Neuronal stem cell (in vitro differentiated cells): ENCODE measurements around the gene DNAJB2.

ENCODE experiments used
- DNase-seq: peaks from one replicate; pipeline ENCODE4 v3.0.0-alpha.2; 2013; ENCODE audit warnings: low spot score
- H2AFZ ChIP-seq: one replicate; pipeline ENCODE4 v1.6.1; 2013; ENCODE audit warnings: mild to moderate bottlenecking, low read length, inconsistent platforms
- H2AK5ac ChIP-seq: 2 replicates; pipeline ENCODE4 v1.6.1; 2013; ENCODE audit warnings: low read depth, mild to moderate bottlenecking, inconsistent platforms, low read length, moderate library complexity, mixed read lengths
- H2BK120ac ChIP-seq: 2 replicates; pipeline ENCODE4 v1.6.1; 2013; ENCODE audit warnings: low read depth, mild to moderate bottlenecking, inconsistent platforms, low read length, moderate library complexity, mixed read lengths
- H2BK12ac ChIP-seq: one replicate; pipeline ENCODE4 v1.6.1; 2013; ENCODE audit warnings: low read length, inconsistent platforms
- H2BK15ac ChIP-seq: 2 replicates; pipeline ENCODE4 v1.6.1; 2013; ENCODE audit warnings: mild to moderate bottlenecking, low read length, inconsistent platforms, mixed read lengths
- H2BK5ac ChIP-seq: one replicate; pipeline ENCODE4 v1.6.1; 2013; ENCODE audit warnings: inconsistent platforms, mild to moderate bottlenecking, low read length, moderate library complexity
- H3K14ac ChIP-seq: one replicate; pipeline ENCODE4 v1.6.1; 2013; ENCODE audit warnings: low read length, inconsistent platforms
- H3K18ac ChIP-seq: 2 replicates; pipeline ENCODE4 v1.6.1; 2013; ENCODE audit warnings: low read length, inconsistent platforms
- H3K23ac ChIP-seq: 2 replicates; pipeline ENCODE4 v1.6.1; 2013; ENCODE audit warnings: low read depth, mild to moderate bottlenecking, mixed read lengths, low read length, inconsistent platforms; ENCODE audit not compliant: poor library complexity
- H3K27ac ChIP-seq: replicated peaks from 3 replicates; pipeline ENCODE4 v1.5.1; 2013; ENCODE audit warnings: low read length, inconsistent platforms
- H3K27me3 ChIP-seq, 3 experiments: 2 replicates each; pipeline ENCODE4 v1.6.1; 2013; ENCODE audit warnings: low read length in 3 of 3, mild to moderate bottlenecking in 2 of 3, inconsistent platforms in 1 of 3, low read depth in 1 of 3, mixed read lengths in 1 of 3, moderate library complexity in 1 of 3; ENCODE audit not compliant: control insufficient read depth in 3 of 3, insufficient read depth in 3 of 3
- H3K36me3 ChIP-seq, 2 donors: replicated peaks in 1 of 2; 2 replicates each; pipeline ENCODE4 v1.6.1; 2013; ENCODE audit warnings: low read length in 2 of 2; ENCODE audit not compliant: control insufficient read depth in 2 of 2, insufficient read depth in 2 of 2
- H3K4ac ChIP-seq: 2 replicates; pipeline ENCODE4 v1.6.1; 2013; ENCODE audit warnings: inconsistent platforms, mild to moderate bottlenecking, low read length, moderate library complexity
- H3K4me1 ChIP-seq, 2 donors: 1 replicate in 1 of 2; 2 replicates in 1 of 2; pipeline ENCODE4 v1.6.1; 2013; ENCODE audit warnings: low read length in 2 of 2, low read depth in 1 of 2; ENCODE audit not compliant: control insufficient read depth in 2 of 2, insufficient read depth in 1 of 2
- H3K4me2 ChIP-seq: one replicate; pipeline ENCODE4 v1.6.1; 2013; ENCODE audit warnings: mild to moderate bottlenecking, low read length, inconsistent platforms; ENCODE audit not compliant: insufficient read depth, poor library complexity, severe bottlenecking
- H3K4me3 ChIP-seq, 2 donors: 2 replicates each; pipeline ENCODE4 v1.5.1; 2013; ENCODE audit warnings: low read length in 2 of 2, mild to moderate bottlenecking in 2 of 2, inconsistent platforms in 1 of 2, moderate library complexity in 1 of 2
- H3K79me1 ChIP-seq: one replicate; pipeline ENCODE4 v1.6.1; 2013; ENCODE audit warnings: low read depth, mild to moderate bottlenecking, inconsistent platforms, low read length, moderate library complexity
- H3K9ac ChIP-seq: one replicate; pipeline ENCODE4 v1.6.1; 2013; ENCODE audit warnings: mild to moderate bottlenecking, low read depth, low read length, inconsistent platforms; ENCODE audit not compliant: poor library complexity
- H3K9me3 ChIP-seq, 2 donors: replicated peaks in 1 of 2; 2 replicates each; pipeline versions ENCODE3 to v1.6.1; 2013; ENCODE audit warnings: low read length in 2 of 2, mild to moderate bottlenecking in 2 of 2, inconsistent platforms in 1 of 2, low read depth in 1 of 2, mixed read lengths in 1 of 2, moderate library complexity in 1 of 2; ENCODE audit not compliant: control insufficient read depth in 2 of 2, insufficient read depth in 1 of 2
- H4K8ac ChIP-seq: one replicate; pipeline ENCODE4 v1.6.1; 2013; ENCODE audit warnings: low read depth, mild to moderate bottlenecking, inconsistent platforms, low read length, moderate library complexity
- H4K91ac ChIP-seq: one replicate; pipeline ENCODE4 v1.6.1; 2013; ENCODE audit warnings: low read length, low read depth, mild to moderate bottlenecking, inconsistent platforms; ENCODE audit not compliant: poor library complexity
- WGBS, 2 donors: extraction: QIAGEN DNeasy Blood & Tissue Kit; methylation state at CpG; one replicate each; pipeline ENCODE4 v1.1.7; 2013; ENCODE audit warnings: missing lambda C conversion rate in 2 of 2, mixed read lengths in 1 of 2; ENCODE audit not compliant: insufficient read length in 2 of 2, insufficient replicate concordance in 1 of 2; ENCODE audit errors: extremely low coverage in 2 of 2; 5-methylcytosine and 5-hydroxymethylcytosine counted together
- small RNA-seq: library from polyadenylated mRNA; stranded (forward); fragments of <200 nt; extraction: miRNeasy Mini kit (QIAGEN cat#:217004); gene quantifications from one replicate; pipeline ENCODE3, GENCODE V24; 2013; ENCODE audit not compliant: insufficient read depth

DNAJB2 gene

DNA sequence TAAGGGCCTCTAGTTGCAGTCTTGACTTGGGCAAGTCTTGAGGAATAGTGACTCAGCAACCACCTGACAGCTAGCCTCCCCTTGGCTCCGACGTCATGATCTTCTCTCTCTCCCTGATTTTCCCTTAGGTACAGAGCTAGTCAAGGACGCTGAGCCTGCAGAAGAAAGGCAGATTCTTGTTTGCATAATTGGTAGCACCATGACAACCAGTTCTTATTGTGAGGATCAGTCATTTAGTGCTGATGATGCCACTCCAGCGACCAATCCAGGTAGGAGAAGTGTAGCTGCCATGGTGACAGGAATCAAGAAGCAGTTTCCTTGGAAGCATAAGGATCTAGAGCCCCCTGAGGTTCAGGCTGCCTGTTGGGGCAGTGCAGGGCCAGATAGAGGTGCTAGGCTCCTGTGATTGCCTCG lies 56.2 kb downstream of the DNAJB2 start:
- Histone ChIP-seq H3K14ac (no peak overlapping the region), H3K9ac (no peak overlapping the region), H4K91ac (no peak overlapping the region), H3K79me1 (no peaks in the 10 kb centered on the region), H2AFZ (no peak overlapping the region), H3K18ac (no peak overlapping the region), H2BK12ac (no peak overlapping the region), H3K4me2 (no peak overlapping the region), H2BK15ac (no peak overlapping the region), H3K4me1 (peaks cover 3 to 4% of the 10 kb centered on the region in 2 donors), H3K27ac (no peak overlapping the region), H2BK5ac (no peak overlapping the region), H4K8ac (no peak overlapping the region), H2BK120ac (no peak overlapping the region), H3K36me3 (no peaks in the 10 kb centered on the region), H3K9me3 (no peaks in the 10 kb centered on the region), H3K23ac (no peak overlapping the region), H3K27me3 (peaks cover 0 to 61% (median 22%) of the 10 kb centered on the region in 3 experiments), H2AK5ac (no peak overlapping the region), H3K4ac (no peak overlapping the region), H3K4me3 (no peak overlapping the region)
- DNase-seq, result no peak
- WGBS, 2 donors, result no CpG with 5 or more reads among the region's 5 CpGs

Small RNA genes within 50 kb of the gene (small RNA-seq; reads per million reads assigned to genes)
- 5.9 reads per million, percentile 30 among the genes with 10 or more reads in this experiment for gene MIR153-1
